ENCODE data around the gene ARHGEF37.

Gene ARHGEF37

DNA sequence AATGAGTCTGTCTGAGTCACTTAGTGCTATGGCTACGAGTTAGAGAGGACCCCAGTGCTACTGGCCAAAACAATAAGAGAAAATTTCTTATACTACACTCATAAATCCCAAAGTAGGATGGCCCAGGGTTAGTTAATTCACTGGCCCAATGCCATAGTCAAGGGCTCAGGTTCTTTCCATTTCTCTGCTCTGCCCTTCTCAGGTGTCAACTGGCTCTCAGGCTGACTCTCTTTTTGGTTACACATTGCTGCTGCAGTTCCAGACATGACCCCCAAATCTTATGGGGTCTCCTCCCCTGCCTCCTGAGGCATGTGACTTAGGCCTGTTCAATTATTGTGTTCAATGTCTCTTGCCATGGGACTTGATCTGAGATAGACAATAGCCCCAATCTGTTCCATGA, 70.4 kb downstream of the ARHGEF37 start:
- Histone ChIP-seq H3K4me3 (ENCODE audit: low read depth, low read length) (no peak overlapping the region), H3K4me1 (ENCODE audit: control insufficient read depth, insufficient read depth, low read length) (no peaks in the 10 kb centered on the region), H3K36me3 (ENCODE audit: control insufficient read depth, insufficient read depth, low read length) (no peaks in the 10 kb centered on the region), H3K27ac (ENCODE audit: low read depth, low read length) (no peak overlapping the region), H3K9me3 (ENCODE audit: control insufficient read depth, insufficient read depth, low read length) (no peaks in the 10 kb centered on the region), H3K9ac (ENCODE audit: low read depth, low read length) (no peak overlapping the region), H3K27me3 (ENCODE audit: control insufficient read depth, insufficient read depth, low read length) (no peaks in the 10 kb centered on the region)

DNA sequence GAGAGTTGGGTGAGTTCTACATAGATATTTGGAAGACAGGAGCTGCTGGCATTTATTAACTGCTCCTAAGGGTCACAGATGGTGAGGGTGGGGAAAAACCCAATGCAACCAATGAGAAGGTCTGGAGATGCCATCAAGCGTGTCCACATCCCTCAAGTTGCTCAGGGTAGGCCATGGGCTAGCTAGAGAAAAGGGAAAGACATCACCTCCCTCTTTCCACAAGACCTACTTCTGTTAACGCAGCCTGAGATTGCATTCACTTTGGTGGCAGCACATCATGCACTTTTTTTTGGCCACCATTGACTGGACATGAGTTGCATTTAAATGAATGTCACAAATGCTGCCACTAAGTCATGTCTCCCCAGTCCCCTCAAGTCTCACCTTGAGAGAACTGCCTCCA, 71.4 kb downstream of the ARHGEF37 start:
- no peak overlapping the region for H3K27ac ChIP-seq (ENCODE audit: low read depth, low read length)
- no peak overlapping the region for H3K9ac ChIP-seq (ENCODE audit: low read depth, low read length)
- no peak overlapping the region for H3K4me3 ChIP-seq (ENCODE audit: low read depth, low read length)
- H3K36me3 ChIP-seq (ENCODE audit: control insufficient read depth, insufficient read depth, low read length): no peaks in the 10 kb centered on the region
- no peaks in the 10 kb centered on the region for H3K4me1 ChIP-seq (ENCODE audit: control insufficient read depth, insufficient read depth, low read length)
- no peaks in the 10 kb centered on the region for H3K9me3 ChIP-seq (ENCODE audit: control insufficient read depth, insufficient read depth, low read length)
- no peaks in the 10 kb centered on the region for H3K27me3 ChIP-seq (ENCODE audit: control insufficient read depth, insufficient read depth, low read length)

DNA sequence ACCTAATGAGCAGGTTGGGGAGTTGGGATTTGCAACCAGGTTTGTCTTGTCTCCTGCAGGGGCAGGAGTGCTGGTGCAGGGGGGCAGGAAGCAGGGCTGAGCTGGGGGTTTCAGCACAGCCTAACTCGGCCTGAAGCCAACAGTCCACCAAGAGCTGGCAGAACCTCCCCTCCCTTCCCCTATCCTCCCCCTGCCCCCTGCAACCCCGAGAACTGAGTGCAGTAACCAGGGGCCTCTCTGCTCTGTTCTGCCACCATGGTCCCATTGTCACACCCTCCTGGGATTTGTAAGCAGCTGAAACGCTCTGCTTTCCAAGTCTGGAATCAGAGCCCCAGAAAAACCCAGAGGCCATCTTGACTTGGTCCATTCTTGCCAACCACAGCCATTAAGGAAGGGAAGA, 72.9 kb downstream of the ARHGEF37 start:
- Histone ChIP-seq H3K36me3 (ENCODE audit: control insufficient read depth, insufficient read depth, low read length) (no peaks in the 10 kb centered on the region), H3K27me3 (ENCODE audit: control insufficient read depth, insufficient read depth, low read length) (no peaks in the 10 kb centered on the region), H3K9me3 (ENCODE audit: control insufficient read depth, insufficient read depth, low read length) (no peaks in the 10 kb centered on the region), H3K9ac (ENCODE audit: low read depth, low read length) (no peak overlapping the region), H3K4me1 (ENCODE audit: control insufficient read depth, insufficient read depth, low read length) (no peaks in the 10 kb centered on the region), H3K27ac (ENCODE audit: low read depth, low read length) (no peak overlapping the region), H3K4me3 (ENCODE audit: low read depth, low read length) (no peak overlapping the region)

DNA sequence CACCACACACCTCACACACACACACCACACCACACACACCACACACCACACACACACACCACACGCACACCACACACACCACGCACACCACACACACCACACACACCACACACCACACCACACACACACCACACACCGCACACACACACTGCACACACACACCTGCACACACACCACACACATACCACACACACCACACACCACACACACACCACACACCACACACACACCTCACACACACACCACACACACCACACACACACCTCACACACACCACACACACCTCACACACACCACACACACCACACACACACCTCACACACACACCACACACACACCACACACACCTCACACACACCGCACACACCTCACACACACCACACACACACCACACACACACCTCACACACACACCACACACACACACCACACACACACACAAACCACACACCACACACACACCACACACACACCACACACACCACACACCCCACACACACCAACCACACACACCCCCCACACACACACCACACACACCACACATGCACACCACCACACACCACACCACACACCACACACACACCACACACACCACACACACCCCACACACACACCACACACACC, 73.7 kb downstream of the ARHGEF37 start:
- H3K9me3 ChIP-seq (ENCODE audit: control insufficient read depth, insufficient read depth, low read length): no peaks in the 10 kb centered on the region
- H3K27ac ChIP-seq (ENCODE audit: low read depth, low read length): no peak overlapping the region
- H3K9ac ChIP-seq (ENCODE audit: low read depth, low read length): no peak overlapping the region
- no peaks in the 10 kb centered on the region for H3K36me3 ChIP-seq (ENCODE audit: control insufficient read depth, insufficient read depth, low read length)
- H3K4me3 ChIP-seq (ENCODE audit: low read depth, low read length): no peak overlapping the region
- H3K27me3 ChIP-seq (ENCODE audit: control insufficient read depth, insufficient read depth, low read length): no peaks in the 10 kb centered on the region
- H3K4me1 ChIP-seq (ENCODE audit: control insufficient read depth, insufficient read depth, low read length): no peaks in the 10 kb centered on the region

DNA sequence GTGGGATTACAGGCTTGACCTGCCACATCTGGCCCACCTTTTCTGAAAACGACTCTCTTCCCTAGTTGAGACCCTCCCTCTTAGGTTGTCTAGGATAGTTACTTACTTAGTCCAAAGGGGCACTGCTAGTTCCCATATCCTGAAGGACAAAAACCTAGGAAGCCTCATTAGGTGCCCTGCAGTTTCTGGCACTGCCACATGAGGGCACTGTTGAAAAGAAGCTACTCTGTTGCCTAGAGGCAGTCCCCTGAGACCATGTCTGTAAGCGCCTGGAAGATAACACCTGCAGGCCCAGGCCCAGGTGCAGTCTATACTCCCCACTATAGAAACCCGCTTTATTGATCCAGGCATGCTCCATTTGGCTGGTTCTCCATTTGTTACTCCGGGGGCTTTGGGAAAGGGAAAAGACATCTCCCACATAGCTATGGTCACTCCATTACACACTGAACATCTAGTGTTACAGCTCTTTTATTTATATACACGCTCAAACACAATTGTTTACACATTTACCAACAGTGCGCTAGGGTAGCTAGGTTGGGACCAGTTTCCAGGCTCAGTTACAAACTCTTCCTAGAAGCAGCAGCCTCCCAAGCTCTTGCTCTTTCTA, 75.4 kb downstream of the ARHGEF37 start:
- Histone ChIP-seq H3K4me3 (ENCODE audit: low read depth, low read length) (no peak overlapping the region), H3K9ac (ENCODE audit: low read depth, low read length) (no peak overlapping the region), H3K4me1 (ENCODE audit: control insufficient read depth, insufficient read depth, low read length) (no peaks in the 10 kb centered on the region), H3K36me3 (ENCODE audit: control insufficient read depth, insufficient read depth, low read length) (no peaks in the 10 kb centered on the region), H3K27ac (ENCODE audit: low read depth, low read length) (no peak overlapping the region), H3K27me3 (ENCODE audit: control insufficient read depth, insufficient read depth, low read length) (no peaks in the 10 kb centered on the region), H3K9me3 (ENCODE audit: control insufficient read depth, insufficient read depth, low read length) (no peaks in the 10 kb centered on the region)

DNA sequence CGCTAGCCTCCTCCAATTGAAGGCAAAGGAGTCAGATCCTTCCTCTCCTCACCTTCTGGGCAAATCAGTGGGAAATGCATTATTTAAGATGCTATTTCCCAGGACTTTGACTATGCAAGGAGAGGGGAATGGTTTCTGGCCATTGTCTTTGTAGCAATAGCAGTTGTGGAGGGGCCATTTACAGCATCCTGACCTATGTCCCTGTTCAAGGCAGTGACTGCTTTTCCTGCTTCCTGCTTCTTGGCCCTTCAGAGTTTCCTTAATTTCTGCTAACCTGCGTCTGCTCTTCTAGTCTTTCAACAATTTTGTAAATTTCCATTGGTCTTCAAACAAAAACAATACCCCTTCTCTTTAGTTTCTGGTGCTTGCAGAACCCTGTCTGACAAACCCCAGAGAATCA, 76.0 kb downstream of the ARHGEF37 start:
- no peaks in the 10 kb centered on the region for H3K27me3 ChIP-seq (ENCODE audit: control insufficient read depth, insufficient read depth, low read length)
- H3K4me3 ChIP-seq (ENCODE audit: low read depth, low read length): no peak overlapping the region
- no peaks in the 10 kb centered on the region for H3K36me3 ChIP-seq (ENCODE audit: control insufficient read depth, insufficient read depth, low read length)
- H3K4me1 ChIP-seq (ENCODE audit: control insufficient read depth, insufficient read depth, low read length): no peaks in the 10 kb centered on the region
- H3K27ac ChIP-seq (ENCODE audit: low read depth, low read length): no peak overlapping the region
- no peaks in the 10 kb centered on the region for H3K9me3 ChIP-seq (ENCODE audit: control insufficient read depth, insufficient read depth, low read length)
- H3K9ac ChIP-seq (ENCODE audit: low read depth, low read length): no peak overlapping the region

DNA sequence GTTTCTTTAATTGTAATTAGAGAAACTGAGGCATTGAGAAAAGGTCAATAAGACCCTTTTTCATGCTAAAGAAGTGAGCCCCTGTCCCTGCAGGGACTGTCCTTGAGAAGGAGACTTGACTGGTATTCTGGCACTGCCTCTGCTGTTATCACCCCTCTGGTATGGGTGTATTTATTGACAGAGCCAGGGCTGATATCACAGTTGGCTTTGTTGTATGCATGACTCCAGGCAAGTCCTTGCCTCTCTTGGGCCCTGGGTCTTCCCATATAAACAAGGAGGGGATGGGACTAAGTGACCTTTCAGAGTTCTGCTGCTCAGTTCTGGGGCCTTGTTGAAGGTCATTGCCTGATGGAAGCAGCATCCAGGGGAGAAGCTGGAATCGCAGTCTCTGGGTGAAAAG, 77.0 kb downstream of the ARHGEF37 start:
- no peak overlapping the region for H3K9ac ChIP-seq (ENCODE audit: low read depth, low read length)
- no peaks in the 10 kb centered on the region for H3K4me1 ChIP-seq (ENCODE audit: control insufficient read depth, insufficient read depth, low read length)
- H3K27me3 ChIP-seq (ENCODE audit: control insufficient read depth, insufficient read depth, low read length): no peaks in the 10 kb centered on the region
- H3K9me3 ChIP-seq (ENCODE audit: control insufficient read depth, insufficient read depth, low read length): no peaks in the 10 kb centered on the region
- no peaks in the 10 kb centered on the region for H3K36me3 ChIP-seq (ENCODE audit: control insufficient read depth, insufficient read depth, low read length)
- H3K27ac ChIP-seq (ENCODE audit: low read depth, low read length): no peak overlapping the region
- no peak overlapping the region for H3K4me3 ChIP-seq (ENCODE audit: low read depth, low read length)

DNA sequence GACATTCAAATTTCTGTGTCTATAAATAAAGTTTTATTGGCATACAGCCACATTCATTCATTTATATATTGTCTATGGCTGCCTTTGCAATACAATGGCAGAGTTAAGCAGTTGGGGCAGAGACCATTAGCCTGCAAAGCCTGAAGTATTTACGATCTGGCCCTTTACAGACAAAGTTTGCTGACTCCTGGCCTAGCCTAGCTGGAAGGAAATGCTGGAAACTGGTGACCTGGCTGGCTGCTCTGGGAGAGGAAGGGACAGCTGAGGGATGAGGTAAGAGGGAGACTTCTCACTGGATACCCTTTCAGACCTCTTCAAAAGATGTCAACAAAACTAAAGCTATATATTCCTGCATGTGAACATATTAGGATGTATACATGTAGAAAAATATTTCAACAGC, 82.8 kb downstream of the ARHGEF37 start:
- Histone ChIP-seq H3K9ac (ENCODE audit: low read depth, low read length) (no peak overlapping the region), H3K36me3 (ENCODE audit: control insufficient read depth, insufficient read depth, low read length) (no peaks in the 10 kb centered on the region), H3K9me3 (ENCODE audit: control insufficient read depth, insufficient read depth, low read length) (0 out of 2 replicates have a peak, but pooled peaks cover 3% of the 10 kb centered on the region), H3K4me1 (ENCODE audit: control insufficient read depth, insufficient read depth, low read length) (no peaks in the 10 kb centered on the region), H3K4me3 (ENCODE audit: low read depth, low read length) (no peak overlapping the region), H3K27ac (ENCODE audit: low read depth, low read length) (no peak overlapping the region), H3K27me3 (ENCODE audit: control insufficient read depth, insufficient read depth, low read length) (no peaks in the 10 kb centered on the region)

DNA sequence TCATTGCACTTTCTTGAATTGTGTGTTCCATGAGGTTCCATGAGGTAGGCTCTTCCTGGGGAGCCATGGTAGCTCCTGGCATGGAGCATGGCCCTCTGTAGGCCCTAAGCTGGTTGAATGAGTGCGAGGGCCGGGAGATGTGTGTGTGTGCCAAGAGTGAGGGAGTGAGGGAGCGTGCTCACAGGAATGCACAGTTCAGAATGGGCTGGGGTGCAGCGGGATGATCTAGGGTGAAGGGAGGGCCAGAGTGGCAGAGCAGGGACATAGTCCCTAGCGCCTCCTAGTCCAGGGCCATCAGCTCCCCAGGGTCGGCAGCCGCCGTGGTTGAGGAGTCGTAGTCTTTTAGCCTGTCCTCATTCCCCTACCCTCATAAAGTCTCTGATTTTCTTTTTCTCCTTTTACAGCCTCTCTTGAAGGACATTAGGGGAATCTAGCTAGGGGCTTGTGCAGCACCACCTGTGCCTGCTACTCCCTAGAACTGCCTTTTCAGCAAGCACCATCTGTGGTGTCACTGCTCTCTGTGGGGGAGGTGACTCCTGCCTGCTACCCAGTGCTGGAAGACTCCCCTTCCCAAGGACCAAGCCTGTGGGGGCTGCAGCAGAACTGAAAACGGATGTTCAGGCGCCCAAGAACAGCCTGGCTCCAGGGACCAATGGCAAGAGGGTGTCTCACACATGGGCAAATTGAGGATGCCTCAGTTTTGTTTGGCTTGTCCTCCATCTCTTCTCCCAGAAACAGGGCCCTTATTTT, 83.5 kb downstream of the ARHGEF37 start:
- no peak overlapping the region for H3K9ac ChIP-seq (ENCODE audit: low read depth, low read length)
- no peak overlapping the region for H3K4me3 ChIP-seq (ENCODE audit: low read depth, low read length)
- no peaks in the 10 kb centered on the region for H3K36me3 ChIP-seq (ENCODE audit: control insufficient read depth, insufficient read depth, low read length)
- 0 out of 2 replicates have a peak, but pooled peaks cover 3% of the 10 kb centered on the region for H3K9me3 ChIP-seq (ENCODE audit: control insufficient read depth, insufficient read depth, low read length)
- H3K4me1 ChIP-seq (ENCODE audit: control insufficient read depth, insufficient read depth, low read length): no peaks in the 10 kb centered on the region
- H3K27ac ChIP-seq (ENCODE audit: low read depth, low read length): no peak overlapping the region
- no peaks in the 10 kb centered on the region for H3K27me3 ChIP-seq (ENCODE audit: control insufficient read depth, insufficient read depth, low read length)

DNA sequence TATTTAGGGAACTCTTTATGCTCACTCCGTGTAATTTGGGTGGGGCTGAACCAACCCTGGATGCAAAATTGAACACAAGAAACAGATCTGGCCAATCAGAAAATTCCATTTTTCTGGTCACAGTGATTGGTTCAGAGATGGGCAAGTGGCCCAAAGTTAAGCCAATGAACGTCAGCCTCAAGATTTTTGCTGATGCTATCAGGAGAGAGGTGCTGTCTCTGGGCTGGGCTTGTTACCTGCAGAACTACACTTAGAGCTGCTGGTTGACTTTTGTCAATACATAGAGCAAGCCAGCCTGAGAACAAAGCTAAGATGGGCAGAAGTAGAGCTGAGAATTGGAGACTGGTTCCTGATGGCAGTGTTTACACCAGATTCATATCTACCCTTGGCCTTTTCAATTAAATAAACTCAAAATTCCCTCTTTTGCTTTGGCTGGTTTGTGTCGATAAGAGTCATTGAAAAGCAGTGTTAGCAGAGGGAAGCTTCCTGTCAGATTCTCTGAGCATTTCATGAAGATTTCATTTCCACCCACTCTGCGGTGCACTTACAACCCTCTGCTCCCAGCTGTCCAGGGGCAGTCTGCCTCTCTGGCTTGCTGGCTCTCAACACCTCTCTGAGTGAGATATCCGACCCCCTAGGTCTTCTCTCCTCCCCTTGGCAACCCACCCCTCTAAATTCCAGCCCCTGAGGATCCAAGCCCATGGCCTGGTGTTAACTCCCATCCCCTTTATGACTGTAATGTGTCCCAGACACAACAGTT, 84.3 kb downstream of the ARHGEF37 start:
- Histone ChIP-seq H3K27ac (ENCODE audit: low read depth, low read length) (no peak overlapping the region), H3K9ac (ENCODE audit: low read depth, low read length) (no peak overlapping the region), H3K27me3 (ENCODE audit: control insufficient read depth, insufficient read depth, low read length) (no peaks in the 10 kb centered on the region), H3K9me3 (ENCODE audit: control insufficient read depth, insufficient read depth, low read length) (0 out of 2 replicates have a peak, but pooled peaks cover 3% of the 10 kb centered on the region), H3K4me3 (ENCODE audit: low read depth, low read length) (no peak overlapping the region), H3K36me3 (ENCODE audit: control insufficient read depth, insufficient read depth, low read length) (no peaks in the 10 kb centered on the region), H3K4me1 (ENCODE audit: control insufficient read depth, insufficient read depth, low read length) (no peaks in the 10 kb centered on the region)

Data from HUES48 (cell line).